Esophagus muscularis mucosa (tissue), 4 donors: ENCODE data around the gene SSTR5. TPM values are rescaled to one million over a fixed set of nuclear protein-coding genes. Genes with fewer than 3 reads are reported as not detected.

ENCODE experiments used
- DNase-seq: peaks from one replicate; pipeline ENCODE4 v3.0.0-alpha.2; 2017; ENCODE audit errors: extremely low spot score
- H3K27ac ChIP-seq, 4 donors: fragments of 200-600 bp; sonication (generic); replicated peaks in 1 of 4; 1 replicate in 3 of 4; 2 replicates in 1 of 4; pipeline ENCODE4 v1.5.1; 2016 to 2019; ENCODE audit warnings: mild to moderate bottlenecking in 1 of 4
- H3K27me3 ChIP-seq, 4 donors: fragments of 200-600 bp; sonication (generic); one replicate each; pipeline versions ENCODE4 v1.5.1 to v1.6.0; 2016 to 2019
- H3K36me3 ChIP-seq, 4 donors: fragments of 200-600 bp; sonication (generic); one replicate each; pipeline ENCODE4 v1.5.1; 2016 to 2019
- H3K4me1 ChIP-seq, 4 donors: fragments of 200-600 bp; sonication (generic); one replicate each; pipeline ENCODE4 v1.5.1; 2016 to 2019
- H3K4me3 ChIP-seq, 4 donors: fragments of 200-600 bp; sonication (generic); 1 replicate in 2 of 4; 2 replicates in 2 of 4; pipeline ENCODE4 v1.5.1; 2016 to 2019; ENCODE audit warnings: mild to moderate bottlenecking in 4 of 4, moderate library complexity in 1 of 4
- H3K9me3 ChIP-seq, 4 donors: fragments of 200-600 bp; sonication (generic); 1 replicate in 3 of 4; 2 replicates in 1 of 4; pipeline ENCODE4 v1.5.1; 2016 to 2019
- EP300 ChIP-seq: sonication (generic); formaldehyde crosslinking; IDR thresholded peaks from one replicate; pipeline ENCODE4 v1.6.1; 2017; ENCODE audit warnings: antibody characterized with exemption
- POLR2A ChIP-seq: fragments of 450-650 bp; IDR thresholded peaks from one replicate; pipeline ENCODE4 v1.6.1; 2017; ENCODE audit warnings: antibody characterized with exemption, moderate library complexity, mild to moderate bottlenecking, low read depth
- POLR2AphosphoS5 ChIP-seq, 2 donors: sonication (generic); formaldehyde crosslinking; IDR thresholded peaks; one replicate each; pipeline ENCODE4 v1.6.1; 2017; ENCODE audit warnings: antibody characterized with exemption in 2 of 2
- WGBS: methylation state at CpG from one replicate; pipeline ENCODE4 v1.1.5; 2018; 5-methylcytosine and 5-hydroxymethylcytosine counted together
- intact Hi-C: fragments of 100-400 bp; cut with DNase I; formaldehyde crosslinking; loops from one replicate; pipeline ENCODE4 v1.15.1; 2023
- total RNA-seq, 4 donors: library from RNA; depleted of rRNA; stranded (reverse); fragments of >200 nt; gene quantifications; one replicate each; pipeline versions ENCODE4 v1.1.0 to v1.2.1, GENCODE V29; 2016
- TF ChIP-seq, protein P1 (sequence below), 3 experiments: fragments of 200-600 bp in 2 of 3; fragments of 450-650 bp in 1 of 3; sonication (generic) in 2 of 3; IDR thresholded peaks; one replicate each; pipeline ENCODE4 v1.5.1; 2017 to 2019; ENCODE audit warnings: antibody characterized with exemption in 3 of 3, mild to moderate bottlenecking in 2 of 3, moderate library complexity in 1 of 3

The SSTR5 gene
- total RNA-seq, 4 donors from 2014 or later, result not detected

DNA sequence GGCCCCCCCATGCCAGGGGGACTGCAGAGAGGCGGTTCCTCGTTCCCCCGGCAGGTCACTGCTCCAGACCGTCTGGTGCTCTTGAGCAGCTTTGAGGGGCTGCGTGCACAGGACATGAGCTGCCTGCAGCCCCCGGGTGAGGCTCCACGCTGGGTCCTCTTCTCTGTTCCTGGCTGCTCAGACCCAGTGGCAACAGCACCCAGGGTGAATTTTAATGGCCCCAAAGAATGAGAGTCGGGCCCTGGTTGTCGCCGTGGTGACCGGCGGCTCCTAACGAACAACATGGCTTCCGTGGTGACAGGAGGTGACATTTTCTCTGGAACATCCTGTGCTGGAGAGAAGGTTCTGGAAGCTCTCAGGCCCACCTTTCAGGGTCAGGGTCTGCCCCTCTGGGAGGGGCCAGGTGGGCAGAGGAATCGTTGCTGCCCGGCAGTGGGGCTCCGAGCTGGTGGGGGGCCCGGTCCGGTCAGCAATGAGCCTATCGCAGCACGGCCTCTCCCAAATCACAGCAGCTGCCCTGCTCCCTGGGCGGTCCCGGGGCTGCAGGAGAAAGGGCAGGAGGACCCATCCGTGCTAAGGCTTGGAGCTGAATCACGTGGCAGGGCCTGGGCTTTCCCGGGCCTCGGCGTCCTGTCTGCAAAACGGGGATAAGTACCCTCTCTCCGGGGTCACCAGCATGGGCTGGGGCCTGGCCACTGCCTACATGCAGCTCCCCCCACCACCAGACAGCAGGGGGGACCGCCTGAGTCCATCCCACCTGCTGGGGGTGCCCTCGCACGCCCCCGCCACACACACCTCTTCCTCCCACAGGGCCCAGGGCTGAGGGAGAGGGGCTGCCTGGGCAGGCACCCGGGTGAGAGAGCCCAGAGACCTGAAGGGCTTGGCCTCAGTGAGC, 26.9 kb downstream of the SSTR5 start:
- DNase-seq, result no peak
- WGBS, result 60% methylated on average over 3 of the region's 35 CpGs
- Histone ChIP-seq H3K9me3 (no peaks in the 10 kb centered on the region), H3K27ac (no peak overlapping the region), H3K36me3 (no peaks in the 10 kb centered on the region), H3K4me3 (no peak overlapping the region), H3K4me1 (peaks cover 8 to 15% (median 12%) of the 10 kb centered on the region in 4 donors), H3K27me3 (peaks cover 4 to 92% (median 18%) of the 10 kb centered on the region in 4 donors)
- no peak for TF ChIP-seq POLR2AphosphoS5 (IDR thresholded peaks at IDR 0.05)
- TF ChIP-seq, protein P1, sequence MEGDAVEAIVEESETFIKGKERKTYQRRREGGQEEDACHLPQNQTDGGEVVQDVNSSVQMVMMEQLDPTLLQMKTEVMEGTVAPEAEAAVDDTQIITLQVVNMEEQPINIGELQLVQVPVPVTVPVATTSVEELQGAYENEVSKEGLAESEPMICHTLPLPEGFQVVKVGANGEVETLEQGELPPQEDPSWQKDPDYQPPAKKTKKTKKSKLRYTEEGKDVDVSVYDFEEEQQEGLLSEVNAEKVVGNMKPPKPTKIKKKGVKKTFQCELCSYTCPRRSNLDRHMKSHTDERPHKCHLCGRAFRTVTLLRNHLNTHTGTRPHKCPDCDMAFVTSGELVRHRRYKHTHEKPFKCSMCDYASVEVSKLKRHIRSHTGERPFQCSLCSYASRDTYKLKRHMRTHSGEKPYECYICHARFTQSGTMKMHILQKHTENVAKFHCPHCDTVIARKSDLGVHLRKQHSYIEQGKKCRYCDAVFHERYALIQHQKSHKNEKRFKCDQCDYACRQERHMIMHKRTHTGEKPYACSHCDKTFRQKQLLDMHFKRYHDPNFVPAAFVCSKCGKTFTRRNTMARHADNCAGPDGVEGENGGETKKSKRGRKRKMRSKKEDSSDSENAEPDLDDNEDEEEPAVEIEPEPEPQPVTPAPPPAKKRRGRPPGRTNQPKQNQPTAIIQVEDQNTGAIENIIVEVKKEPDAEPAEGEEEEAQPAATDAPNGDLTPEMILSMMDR (IDR thresholded peaks at IDR 0.05), result no peak
- no peak for TF ChIP-seq EP300
- TF ChIP-seq POLR2A, result no peak
- intact Hi-C loops, result no loop called here

DNA sequence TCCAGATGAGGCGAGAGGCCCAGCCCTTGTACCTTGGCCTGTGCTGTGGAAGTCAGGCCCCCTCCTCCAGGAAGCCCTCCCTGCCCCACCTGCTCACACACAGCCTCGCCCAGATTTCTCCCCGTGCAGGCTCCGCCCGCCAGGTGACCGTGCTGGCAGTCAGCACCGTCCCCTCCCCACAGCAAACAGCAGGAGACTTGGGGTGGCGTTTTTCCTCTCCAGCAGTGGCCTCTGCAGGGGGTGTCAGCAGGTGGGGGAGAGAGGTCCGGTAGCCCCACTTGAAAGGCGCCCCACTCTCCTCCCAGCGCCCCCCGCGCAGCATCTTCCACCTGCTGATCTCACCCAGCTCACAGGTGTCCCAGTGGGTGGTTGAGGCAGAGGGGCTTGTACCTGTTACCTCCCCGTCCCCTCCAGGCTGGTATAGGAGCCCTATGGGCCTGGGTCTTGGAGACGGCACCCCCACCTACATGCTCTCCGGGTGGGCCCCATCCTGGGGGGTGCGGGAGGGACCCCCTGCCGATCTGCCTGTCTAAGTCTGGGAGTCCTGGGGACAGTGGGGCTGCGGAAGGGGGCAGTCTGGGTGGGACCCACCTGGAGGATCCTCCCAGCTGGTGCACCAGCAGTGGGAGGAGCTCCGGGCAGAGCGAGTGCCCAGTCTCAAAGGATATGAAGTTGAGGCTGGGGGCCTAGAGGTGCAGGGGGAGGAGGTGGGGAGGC, 27.7 kb downstream of the SSTR5 start:
- intact Hi-C loops, result no loop called here
- Histone ChIP-seq H3K4me1 (peaks cover 8 to 15% (median 12%) of the 10 kb centered on the region in 4 donors), H3K4me3 (no peak overlapping the region), H3K36me3 (no peaks in the 10 kb centered on the region), H3K27ac (no peak overlapping the region), H3K9me3 (no peaks in the 10 kb centered on the region), H3K27me3 (peaks cover 4 to 99% (median 18%) of the 10 kb centered on the region in 4 donors)
- TF ChIP-seq, protein P1 (IDR thresholded peaks at IDR 0.05), result no peak
- no peak for TF ChIP-seq POLR2AphosphoS5 (IDR thresholded peaks at IDR 0.05)
- no peak for TF ChIP-seq EP300
- no peak for TF ChIP-seq POLR2A
- 76% methylated on average over 9 of the region's 21 CpGs for whole genome bisulfite sequencing
- no peak for DNase-seq

DNA sequence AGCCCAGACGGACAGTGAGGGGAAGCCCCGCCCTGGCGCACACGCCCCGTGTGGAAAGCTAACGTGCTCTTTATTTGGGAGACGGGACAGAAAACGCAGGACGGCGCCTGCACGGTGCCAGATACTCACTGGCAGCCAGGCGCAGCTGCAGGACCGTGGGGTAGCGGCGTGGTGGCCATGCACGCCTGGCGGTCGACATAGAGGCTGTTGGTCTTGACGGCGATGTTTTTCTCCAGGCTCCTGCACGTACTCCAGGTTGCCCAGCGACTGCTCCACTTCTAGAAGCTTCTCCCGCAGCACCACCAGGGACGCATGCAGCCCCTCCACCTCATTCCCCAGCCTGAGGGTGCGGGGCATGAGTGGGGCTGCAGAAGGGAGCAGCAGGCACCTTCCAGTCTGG, 28.6 kb downstream of the SSTR5 start:
- Histone ChIP-seq H3K4me3 (no peak overlapping the region), H3K27me3 (peaks cover 4 to 100% (median 18%) of the 10 kb centered on the region in 4 donors), H3K9me3 (no peaks in the 10 kb centered on the region), H3K36me3 (no peaks in the 10 kb centered on the region), H3K27ac (no peak overlapping the region), H3K4me1 (peaks cover 10 to 20% (median 14%) of the 10 kb centered on the region in 4 donors)
- TF ChIP-seq, protein P1 (IDR thresholded peaks at IDR 0.05), result no peak
- TF ChIP-seq EP300, result no peak
- TF ChIP-seq POLR2AphosphoS5 (IDR thresholded peaks at IDR 0.05), result no peak
- WGBS, result 68% methylated on average over 10 of the region's 25 CpGs
- intact Hi-C loops, result no loop called here
- DNase-seq, result no peak

DNA sequence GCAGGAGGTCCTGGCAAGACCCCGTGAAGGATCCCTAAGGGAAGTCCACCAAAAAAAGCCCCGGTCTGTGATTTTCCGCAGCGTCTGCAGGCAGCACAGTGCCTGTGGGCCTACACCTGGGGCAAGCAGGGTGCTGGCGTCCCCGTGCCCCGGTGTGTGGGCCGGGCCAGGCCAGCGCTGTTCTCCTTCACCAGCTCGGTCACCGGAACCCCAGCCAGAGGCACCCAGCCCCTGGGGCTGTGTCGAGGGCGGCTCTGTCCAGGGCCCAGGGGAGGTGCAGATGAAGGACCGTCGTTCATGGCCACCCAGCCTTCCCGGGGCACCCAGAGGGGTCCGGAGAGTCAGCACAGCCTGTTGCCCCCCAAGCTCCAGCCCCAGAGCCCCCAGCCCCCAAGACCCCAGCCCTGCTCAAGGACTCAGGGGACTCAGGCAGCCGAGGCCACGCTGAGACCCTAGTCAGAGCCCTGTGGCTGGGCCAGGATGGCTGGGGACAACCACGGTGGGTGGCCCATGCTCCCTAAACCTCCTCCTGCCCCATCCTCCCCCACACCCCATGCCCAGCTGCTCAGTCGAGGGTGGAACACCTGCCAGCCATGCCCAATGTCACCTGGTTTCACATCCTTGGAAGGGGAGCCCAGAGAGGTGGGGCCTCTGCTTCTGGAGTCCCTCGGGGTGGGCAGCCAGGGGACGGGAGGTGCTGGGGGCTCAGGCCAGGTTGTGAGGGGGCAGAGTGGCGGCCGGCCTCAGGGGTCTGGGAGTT, 29.2 kb downstream of the SSTR5 start:
- no peak overlapping the region for H3K4me3 ChIP-seq
- peaks cover 14 to 26% (median 16%) of the 10 kb centered on the region in 4 donors for H3K4me1 ChIP-seq
- H3K27me3 ChIP-seq, result peaks cover 4 to 100% (median 18%) of the 10 kb centered on the region in 4 donors
- no peak overlapping the region for H3K27ac ChIP-seq
- intact Hi-C loops, result no loop called here
- H3K9me3 ChIP-seq, result no peaks in the 10 kb centered on the region
- no peak for TF ChIP-seq EP300
- TF ChIP-seq, protein P1 (IDR thresholded peaks at IDR 0.05), result no peak
- TF ChIP-seq POLR2A, result no peak
- TF ChIP-seq POLR2AphosphoS5 (IDR thresholded peaks at IDR 0.05), result no peak
- WGBS, result 70% methylated on average over 5 of the region's 25 CpGs
- no peak for DNase-seq
- H3K36me3 ChIP-seq, result no peaks in the 10 kb centered on the region
